Loucy (cell line): ENCODE results near the gene ADM.

Experiments used
- H2AFZ ChIP-seq: fragments of 200-600 bp; sonication (generic); 2 replicates; pipeline ENCODE4 v1.6.0; 2016; ENCODE audit warnings: antibody characterized with exemption, mild to moderate bottlenecking, low read length, moderate library complexity
- H3F3A ChIP-seq: fragments of 200-600 bp; 2 replicates; pipeline ENCODE4 v1.6.0; 2016; ENCODE audit warnings: antibody characterized with exemption, low read depth, mild to moderate bottlenecking
- H3K27me3 ChIP-seq: fragments of 200-600 bp; sonication (generic); 2 replicates; pipeline ENCODE4 v1.6.1; 2014; ENCODE audit warnings: low read length, mild to moderate bottlenecking; ENCODE audit not compliant: insufficient read depth, poor library complexity, severe bottlenecking
- H3K36me3 ChIP-seq: fragments of 200-600 bp; sonication (generic); 2 replicates; pipeline ENCODE4 v1.6.1; 2016; ENCODE audit warnings: low read length; ENCODE audit not compliant: insufficient read depth
- H3K4me1 ChIP-seq: fragments of 200-600 bp; sonication (generic); 2 replicates; pipeline ENCODE4 v1.5.1; 2014; ENCODE audit warnings: low read length, mild to moderate bottlenecking; ENCODE audit not compliant: insufficient read depth, poor library complexity, severe bottlenecking
- H3K4me2 ChIP-seq: fragments of 200-600 bp; sonication (generic); 2 replicates; pipeline ENCODE4 v1.6.0; 2014; ENCODE audit warnings: antibody characterized with exemption, low read length, low read depth, mild to moderate bottlenecking; ENCODE audit not compliant: poor library complexity, severe bottlenecking
- H3K4me3 ChIP-seq: fragments of 200-600 bp; sonication (generic); 2 replicates; pipeline ENCODE4 v1.5.1; 2014; ENCODE audit warnings: low read length, mild to moderate bottlenecking, mixed read lengths; ENCODE audit not compliant: poor library complexity, severe bottlenecking
- H3K79me2 ChIP-seq: fragments of 200-600 bp; sonication (generic); 2 replicates; pipeline ENCODE4 v1.6.1; 2014; ENCODE audit warnings: low read length; ENCODE audit not compliant: insufficient read depth
- H3K9ac ChIP-seq: fragments of 200-600 bp; sonication (generic); 2 replicates; pipeline ENCODE4 v1.6.0; 2014; ENCODE audit warnings: mild to moderate bottlenecking, low read depth, low read length, moderate library complexity; ENCODE audit not compliant: poor library complexity, severe bottlenecking
- H3K9me2 ChIP-seq: fragments of 200-600 bp; sonication (generic); replicated peaks from 2 replicates; pipeline ENCODE4 v1.6.1; 2016; ENCODE audit warnings: low read depth, low read length, mixed read lengths
- H3K9me3 ChIP-seq: fragments of 200-600 bp; sonication (generic); 2 replicates; pipeline ENCODE4 v1.6.1; 2014; ENCODE audit warnings: mild to moderate bottlenecking, antibody characterized with exemption, low read length, low read depth; ENCODE audit not compliant: insufficient read depth
- H4K20me1 ChIP-seq: fragments of 200-600 bp; sonication (generic); 2 replicates; pipeline ENCODE4 v1.6.0; 2014; ENCODE audit warnings: antibody characterized with exemption, low read length, mild to moderate bottlenecking; ENCODE audit not compliant: insufficient read depth, poor library complexity, severe bottlenecking
- EZH2phosphoT487 ChIP-seq: fragments of 200-600 bp; IDR thresholded peaks from 2 replicates; pipeline ENCODE4 v1.6.1; 2018; ENCODE audit warnings: antibody characterized with exemption, mild to moderate bottlenecking, moderate library complexity, borderline replicate concordance
- TF ChIP-seq, protein P1 (sequence below): fragments of 200-600 bp; sonication (generic); conservative IDR thresholded peaks from 2 replicates; pipeline ENCODE4 v1.5.1; 2014; ENCODE audit warnings: mild to moderate bottlenecking, antibody characterized with exemption, low read length

Gene ADM

GRCh38 chr11:10349806-10350205 lies 44.9 kb downstream of the ADM start:
- H3F3A ChIP-seq, result no peaks in the 10 kb centered on the region
- H4K20me1 ChIP-seq, result no peaks in the 10 kb centered on the region
- H3K79me2 ChIP-seq, result no peaks in the 10 kb centered on the region
- no peaks in the 10 kb centered on the region for H3K27me3 ChIP-seq
- TF ChIP-seq EZH2phosphoT487, result no peak
- TF ChIP-seq, protein P1, sequence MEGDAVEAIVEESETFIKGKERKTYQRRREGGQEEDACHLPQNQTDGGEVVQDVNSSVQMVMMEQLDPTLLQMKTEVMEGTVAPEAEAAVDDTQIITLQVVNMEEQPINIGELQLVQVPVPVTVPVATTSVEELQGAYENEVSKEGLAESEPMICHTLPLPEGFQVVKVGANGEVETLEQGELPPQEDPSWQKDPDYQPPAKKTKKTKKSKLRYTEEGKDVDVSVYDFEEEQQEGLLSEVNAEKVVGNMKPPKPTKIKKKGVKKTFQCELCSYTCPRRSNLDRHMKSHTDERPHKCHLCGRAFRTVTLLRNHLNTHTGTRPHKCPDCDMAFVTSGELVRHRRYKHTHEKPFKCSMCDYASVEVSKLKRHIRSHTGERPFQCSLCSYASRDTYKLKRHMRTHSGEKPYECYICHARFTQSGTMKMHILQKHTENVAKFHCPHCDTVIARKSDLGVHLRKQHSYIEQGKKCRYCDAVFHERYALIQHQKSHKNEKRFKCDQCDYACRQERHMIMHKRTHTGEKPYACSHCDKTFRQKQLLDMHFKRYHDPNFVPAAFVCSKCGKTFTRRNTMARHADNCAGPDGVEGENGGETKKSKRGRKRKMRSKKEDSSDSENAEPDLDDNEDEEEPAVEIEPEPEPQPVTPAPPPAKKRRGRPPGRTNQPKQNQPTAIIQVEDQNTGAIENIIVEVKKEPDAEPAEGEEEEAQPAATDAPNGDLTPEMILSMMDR, result no peak
- H3K9me2 ChIP-seq, result no peaks in the 10 kb centered on the region
- no peaks in the 10 kb centered on the region for H3K9me3 ChIP-seq
- no peak overlapping the region for H3K4me2 ChIP-seq
- H3K4me1 ChIP-seq, result peaks cover 6% of the 10 kb centered on the region
- no peak overlapping the region for H2AFZ ChIP-seq
- no peak overlapping the region for H3K9ac ChIP-seq
- no peak overlapping the region for H3K4me3 ChIP-seq
- no peaks in the 10 kb centered on the region for H3K36me3 ChIP-seq

DNA sequence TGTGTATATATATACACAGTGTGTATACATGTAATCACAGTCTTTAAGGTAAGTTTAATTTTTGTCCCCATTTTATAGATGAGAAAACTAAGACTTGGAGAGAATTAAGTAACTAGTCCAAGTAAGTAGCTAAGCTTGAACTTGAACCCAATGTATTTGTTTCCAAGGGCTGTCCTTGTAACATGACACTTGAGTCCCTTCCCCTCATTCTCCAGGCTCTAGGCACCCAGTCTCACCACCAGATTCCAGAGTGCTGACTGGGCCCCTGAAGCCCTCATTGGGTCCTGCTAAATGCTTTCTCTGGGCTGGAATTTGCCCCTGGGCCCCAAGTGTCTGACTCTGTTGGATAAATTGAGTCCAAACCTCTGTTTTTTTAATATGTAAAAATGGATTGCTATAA lies 45.5 kb downstream of the ADM start:
- Histone ChIP-seq H3K9ac (no peak overlapping the region), H3K27me3 (no peaks in the 10 kb centered on the region), H3K36me3 (no peaks in the 10 kb centered on the region), H3K9me3 (no peaks in the 10 kb centered on the region), H2AFZ (no peak overlapping the region), H3K79me2 (no peaks in the 10 kb centered on the region), H3K4me2 (no peak overlapping the region), H3K9me2 (no peaks in the 10 kb centered on the region), H3F3A (no peaks in the 10 kb centered on the region), H4K20me1 (no peaks in the 10 kb centered on the region), H3K4me1 (peaks cover 6% of the 10 kb centered on the region), H3K4me3 (no peak overlapping the region)
- TF ChIP-seq, protein P1, result no peak
- TF ChIP-seq EZH2phosphoT487, result no peak

DNA sequence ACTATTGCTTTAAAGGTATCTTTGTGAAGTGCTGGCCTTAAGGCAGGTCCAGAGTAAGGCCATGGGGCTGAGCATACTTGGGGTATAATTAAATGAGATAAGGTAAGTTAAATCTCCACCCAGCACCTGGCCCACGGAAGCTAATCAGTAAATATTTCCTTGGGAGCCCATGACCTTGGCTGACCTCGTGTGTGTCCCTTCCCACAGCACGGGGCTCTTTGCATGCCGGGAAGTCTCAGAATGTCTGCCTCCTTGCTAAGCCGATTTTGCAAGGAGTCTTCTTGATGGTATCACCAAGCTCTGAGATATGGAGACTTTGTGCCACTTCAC lies 46.5 kb downstream of the ADM start:
- Histone ChIP-seq H2AFZ (no peak overlapping the region), H3K4me3 (no peak overlapping the region)

GRCh38 chr11:10351765-10352641 lies 47.1 kb downstream of the ADM start:
- TF ChIP-seq, protein P1, result no peak
- no peak for TF ChIP-seq EZH2phosphoT487
- H3K4me3 ChIP-seq, result no peak overlapping the region
- peaks cover 6% of the 10 kb centered on the region for H3K4me1 ChIP-seq
- H3K4me2 ChIP-seq, result no peak overlapping the region
- H2AFZ ChIP-seq, result no peak overlapping the region
- H3K9ac ChIP-seq, result no peak overlapping the region
- no peaks in the 10 kb centered on the region for H3K36me3 ChIP-seq
- no peaks in the 10 kb centered on the region for H4K20me1 ChIP-seq
- no peaks in the 10 kb centered on the region for H3K27me3 ChIP-seq
- H3K9me3 ChIP-seq, result no peaks in the 10 kb centered on the region
- H3F3A ChIP-seq, result no peaks in the 10 kb centered on the region
- H3K9me2 ChIP-seq, result no peaks in the 10 kb centered on the region
- H3K79me2 ChIP-seq, result no peaks in the 10 kb centered on the region

More for the DNA sequence above, 46.5 kb downstream of the ADM start:
- H3F3A ChIP-seq, result no peaks in the 10 kb centered on the region
- no peaks in the 10 kb centered on the region for H4K20me1 ChIP-seq
- H3K27me3 ChIP-seq, result no peaks in the 10 kb centered on the region
- no peaks in the 10 kb centered on the region for H3K36me3 ChIP-seq
- no peaks in the 10 kb centered on the region for H3K9me2 ChIP-seq
- no peak for TF ChIP-seq EZH2phosphoT487
- H3K9ac ChIP-seq, result no peak overlapping the region
- H3K79me2 ChIP-seq, result no peaks in the 10 kb centered on the region
- H3K4me1 ChIP-seq, result peaks cover 6% of the 10 kb centered on the region
- no peaks in the 10 kb centered on the region for H3K9me3 ChIP-seq
- H3K4me2 ChIP-seq, result no peak overlapping the region
